HL-60/S4 treated with retinoic acid at 250 ng/mL for 4 days and 3 days (cell line): ENCODE results near the gene SEC16A.

Source experiments
- in situ Hi-C: fragments of 300-500 bp; cut with MboI; formaldehyde crosslinking; loops from 2 replicates; pipeline ENCODE4 v1.7.0; 2022; ENCODE audit warnings: low sequenced_read_pairs

Gene SEC16A

DNA sequence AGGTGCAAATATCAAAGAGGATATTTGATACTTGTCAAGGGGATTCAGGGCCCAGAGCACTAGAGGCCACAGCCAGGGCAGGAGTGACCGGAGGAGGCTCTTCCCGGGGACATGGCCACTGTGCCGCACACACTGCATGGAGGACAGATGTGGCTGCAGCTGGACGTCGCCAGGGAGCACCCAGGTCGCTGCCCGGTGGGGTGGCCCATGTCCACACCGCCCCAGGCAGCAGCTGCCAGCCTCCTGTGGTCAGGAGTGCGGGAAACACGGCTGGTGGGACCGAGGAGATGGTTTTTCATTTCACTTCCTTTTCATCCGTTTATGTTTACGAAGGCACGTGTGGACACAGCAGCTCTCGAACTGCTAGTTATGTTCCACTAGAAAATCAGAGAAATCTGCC lies 15.1 kb downstream of the SEC16A start:
- in situ Hi-C loops: no loop called here

DNA sequence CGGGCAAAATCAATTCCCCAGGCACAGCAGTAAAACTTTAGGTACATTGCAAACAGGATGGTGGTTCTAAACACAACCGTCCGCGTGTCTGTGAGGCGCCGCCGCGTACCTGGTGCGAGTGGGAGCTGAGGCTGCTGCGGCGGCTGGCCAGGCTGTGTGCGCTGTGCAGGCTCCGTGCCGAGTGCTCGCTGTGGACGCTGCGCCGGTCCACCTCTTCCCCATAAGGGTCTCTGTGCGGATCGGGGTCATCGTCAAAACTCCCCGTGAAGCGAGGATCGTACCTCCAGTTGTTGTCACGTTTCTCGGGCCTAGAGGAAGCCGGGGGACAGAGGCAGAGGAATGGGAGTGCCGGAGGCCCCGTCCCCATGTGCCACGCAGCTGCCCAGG lies 16.7 kb downstream of the SEC16A start:
- in situ Hi-C loops: no loop called here

DNA sequence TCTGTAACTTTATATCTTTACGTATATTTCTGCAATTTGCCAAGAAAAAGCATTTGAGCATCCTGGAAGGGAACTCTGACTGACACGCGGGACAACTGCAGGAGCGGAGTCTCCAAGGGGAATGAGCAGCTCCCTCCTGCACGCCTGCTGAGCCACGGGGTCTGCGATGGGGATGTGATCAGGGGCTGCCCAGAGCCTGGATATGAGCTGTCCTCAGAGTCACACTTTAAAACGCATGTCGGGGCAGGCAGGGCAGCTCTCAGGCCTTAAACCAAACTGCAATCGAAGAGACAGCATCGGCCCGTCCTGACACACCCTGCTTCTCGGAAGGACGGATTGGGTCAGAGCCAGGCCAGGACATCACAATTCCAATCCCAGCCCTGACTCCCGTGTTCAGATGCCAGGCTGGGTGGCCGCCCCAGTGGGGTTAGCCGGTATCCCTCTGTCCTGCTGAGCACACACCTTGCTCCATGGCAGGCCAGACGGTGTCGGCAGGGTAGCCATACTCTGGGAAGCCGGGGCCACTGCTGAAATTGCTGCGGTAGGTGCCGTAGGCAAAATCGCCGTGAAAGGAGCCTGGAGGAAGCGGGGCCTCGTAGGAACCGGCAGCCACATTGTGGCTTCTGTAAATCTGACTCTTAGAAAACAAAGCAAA lies 17.2 kb downstream of the SEC16A start:
- in situ Hi-C loops: no loop called here

DNA sequence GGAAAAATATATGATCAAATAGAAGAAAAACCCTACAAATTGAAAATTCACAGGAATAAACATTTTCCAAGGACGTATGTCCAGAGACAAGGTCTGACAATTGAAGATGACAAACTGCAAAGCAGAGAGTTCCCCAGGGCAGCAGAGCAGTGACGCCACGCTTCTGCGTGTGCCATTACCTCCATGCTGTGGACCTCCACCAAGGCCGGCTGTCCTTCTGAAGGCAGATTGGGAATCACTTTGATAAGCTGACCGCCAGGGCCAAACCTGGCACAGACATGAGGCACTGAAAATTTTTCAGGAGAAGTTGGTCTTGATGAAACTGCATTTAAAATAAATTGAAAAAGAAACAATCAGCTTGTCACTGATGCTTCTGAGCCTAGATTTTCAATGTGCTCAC lies 18.6 kb downstream of the SEC16A start:
- in situ Hi-C loops: no loop called here

DNA sequence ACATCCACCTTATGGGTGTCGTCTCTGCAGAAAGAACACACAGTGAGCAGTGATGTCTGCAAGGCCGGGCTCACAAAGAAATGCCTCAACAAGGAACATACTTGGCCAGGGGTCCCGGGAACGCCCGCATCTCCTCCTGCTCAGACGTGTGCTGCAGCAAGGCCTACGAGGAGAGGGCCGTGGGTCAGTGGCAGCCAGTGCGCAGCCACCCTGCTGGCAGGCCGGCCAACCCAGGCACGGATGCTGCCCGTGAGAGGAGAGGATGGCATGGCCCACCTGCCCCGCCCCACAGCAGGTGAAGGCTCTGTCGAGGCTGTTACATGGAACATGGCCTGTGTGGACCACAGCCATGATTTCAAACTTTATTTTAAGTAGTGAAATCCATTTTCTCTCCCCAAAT lies 19.3 kb downstream of the SEC16A start:
- in situ Hi-C loops: no loop called here

DNA sequence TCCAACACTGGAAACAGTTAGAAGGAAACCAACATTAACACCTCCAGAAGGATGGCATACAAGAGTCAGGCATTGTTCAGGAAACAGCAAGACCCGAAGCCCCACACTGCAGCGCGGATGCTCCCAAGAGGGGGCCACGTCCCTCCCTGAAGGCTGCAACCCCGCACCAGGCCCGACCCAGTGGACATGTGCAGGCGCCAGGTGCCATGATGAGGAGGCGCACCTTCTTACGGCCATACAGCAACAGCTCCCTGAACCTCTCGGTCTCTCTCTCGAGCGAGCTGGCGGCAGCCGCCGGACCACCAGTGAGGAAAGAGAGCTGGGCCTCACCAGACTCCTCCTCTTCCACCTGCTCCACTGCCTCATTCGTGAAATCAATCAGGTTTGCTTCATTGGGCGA lies 20.2 kb downstream of the SEC16A start:
- in situ Hi-C loops: no loop called here

DNA sequence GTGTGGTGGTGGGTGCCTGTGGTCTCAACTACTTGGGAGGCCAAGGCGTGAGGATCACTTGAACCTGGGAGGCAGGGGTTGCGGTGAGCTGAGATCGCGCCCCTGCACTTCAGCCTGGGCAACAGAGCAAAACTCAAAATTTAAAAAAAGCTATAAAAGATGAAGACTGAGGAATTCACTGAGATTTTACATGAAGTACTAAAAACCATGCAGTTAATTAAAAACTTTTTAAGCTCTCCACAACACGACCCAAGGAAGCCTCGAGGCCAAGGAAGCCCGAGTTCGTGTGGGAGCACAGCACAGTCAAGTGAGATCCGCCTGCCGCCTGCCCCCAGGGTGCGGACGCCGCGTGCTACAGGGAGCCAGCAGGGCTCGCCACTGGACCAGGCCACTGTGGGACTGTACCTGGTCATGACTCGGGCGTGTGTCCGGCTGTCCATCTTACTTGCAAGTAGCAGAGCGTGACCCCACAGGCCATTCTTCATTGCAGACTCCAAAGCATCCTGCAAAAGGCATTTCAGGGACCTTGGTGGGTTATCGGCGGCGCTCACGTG lies 22.0 kb downstream of the SEC16A start:
- in situ Hi-C loops: no loop called here

DNA sequence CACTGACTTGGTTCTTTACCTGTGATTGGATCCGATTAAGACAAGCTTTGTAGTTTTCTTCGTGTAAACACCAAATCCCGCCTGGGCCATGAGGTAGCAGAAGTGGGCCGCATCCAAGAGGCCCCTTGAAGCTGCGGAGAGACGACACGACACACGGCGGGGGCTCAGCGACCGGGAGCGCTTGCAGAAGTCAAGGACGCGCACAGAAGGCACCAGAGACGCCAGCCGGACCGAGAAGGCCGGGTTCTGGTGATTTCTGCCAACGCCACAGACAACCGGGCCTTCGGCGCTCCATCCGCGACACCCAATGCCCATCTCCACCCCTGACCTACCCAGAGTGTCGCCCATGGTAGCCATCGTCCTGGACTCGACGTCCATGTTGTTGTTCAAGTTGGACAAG lies 23.4 kb downstream of the SEC16A start:
- in situ Hi-C loops: no loop called here

DNA sequence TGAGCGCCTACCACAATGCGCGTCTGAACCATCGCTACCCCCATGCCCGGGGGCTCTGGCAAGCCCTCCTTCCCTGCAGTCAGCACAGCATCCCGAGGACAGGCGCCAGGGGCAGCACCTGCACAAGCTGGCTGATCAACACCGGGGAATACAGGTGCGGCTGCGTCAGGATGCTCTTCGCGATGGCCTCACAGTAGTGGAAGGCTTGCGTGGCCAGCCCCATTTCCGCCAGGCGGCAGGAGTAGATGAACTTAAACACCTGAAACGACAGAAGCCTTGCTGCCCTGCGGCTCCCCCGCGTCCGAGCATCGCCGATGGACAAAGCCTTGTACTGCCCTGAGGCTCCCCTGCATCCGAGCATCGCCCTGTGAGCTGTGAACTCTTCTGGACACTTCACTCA lies 25.5 kb downstream of the SEC16A start:
- in situ Hi-C loops: no loop called here

DNA sequence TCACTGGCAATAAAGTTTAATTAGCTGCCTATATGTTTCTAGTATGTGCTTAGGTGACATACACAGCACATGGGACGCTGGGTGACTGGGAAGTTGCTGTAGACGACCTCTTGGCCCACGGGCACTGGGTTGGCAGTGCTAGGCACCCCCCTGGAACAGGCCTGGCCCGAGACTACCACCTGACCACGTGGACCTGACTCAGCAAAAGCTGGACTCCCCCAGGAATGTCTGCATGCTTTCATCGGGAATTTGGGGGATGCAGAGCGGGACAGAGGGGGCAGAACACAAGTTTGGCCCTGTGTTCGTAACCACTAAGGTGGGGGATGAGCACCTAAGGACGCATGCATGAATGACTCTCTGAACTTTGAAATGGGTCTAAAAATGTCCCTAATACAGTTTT lies 26.6 kb downstream of the SEC16A start:
- in situ Hi-C loops: no loop called here

DNA sequence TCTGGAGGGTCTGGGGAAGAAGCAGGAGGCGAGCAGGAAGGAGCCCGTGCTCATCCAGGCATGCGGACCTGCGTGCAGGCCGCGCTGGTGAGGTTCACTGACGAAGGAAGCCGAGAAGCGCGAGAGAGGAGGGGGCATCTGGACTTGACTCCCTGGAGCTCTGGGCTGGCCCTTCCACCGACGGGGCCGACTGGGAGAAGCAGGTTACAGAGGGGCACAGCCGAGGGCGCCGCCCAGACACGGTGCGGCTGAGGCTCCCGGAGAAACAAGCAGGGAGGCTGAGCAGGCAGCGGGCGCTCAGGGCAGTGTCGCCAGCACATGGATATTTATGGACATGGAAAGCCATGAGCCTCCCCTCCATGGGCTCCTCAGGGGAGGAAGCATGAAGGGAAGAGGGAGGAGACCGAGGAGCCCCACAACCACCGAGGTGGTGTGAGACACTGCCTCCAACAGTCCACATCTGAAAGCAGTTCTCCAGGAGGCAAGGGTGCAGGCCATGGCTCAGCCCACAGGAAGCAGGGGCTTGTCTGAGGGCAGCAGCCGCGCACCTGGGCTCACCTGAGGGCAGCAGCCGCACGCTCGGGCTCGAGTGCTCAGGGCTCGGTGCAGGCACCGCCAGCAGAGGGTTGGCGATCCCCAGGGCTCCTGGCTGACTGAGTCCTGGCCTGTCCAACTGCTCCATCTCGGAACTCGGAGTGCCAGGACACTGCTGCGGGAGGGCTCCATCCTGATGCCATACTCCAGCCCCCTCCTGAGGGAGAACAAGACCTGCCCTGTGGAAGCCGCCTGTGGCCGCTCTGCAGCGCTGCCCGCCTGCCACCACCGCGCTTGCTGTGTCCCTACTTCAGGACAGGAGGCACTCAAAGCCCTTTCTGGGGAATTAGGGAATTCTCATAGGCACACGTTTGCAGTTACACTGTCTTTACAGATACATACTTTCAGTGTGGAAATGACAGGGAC lies 27.5 kb downstream of the SEC16A start:
- in situ Hi-C loops: no loop called here

DNA sequence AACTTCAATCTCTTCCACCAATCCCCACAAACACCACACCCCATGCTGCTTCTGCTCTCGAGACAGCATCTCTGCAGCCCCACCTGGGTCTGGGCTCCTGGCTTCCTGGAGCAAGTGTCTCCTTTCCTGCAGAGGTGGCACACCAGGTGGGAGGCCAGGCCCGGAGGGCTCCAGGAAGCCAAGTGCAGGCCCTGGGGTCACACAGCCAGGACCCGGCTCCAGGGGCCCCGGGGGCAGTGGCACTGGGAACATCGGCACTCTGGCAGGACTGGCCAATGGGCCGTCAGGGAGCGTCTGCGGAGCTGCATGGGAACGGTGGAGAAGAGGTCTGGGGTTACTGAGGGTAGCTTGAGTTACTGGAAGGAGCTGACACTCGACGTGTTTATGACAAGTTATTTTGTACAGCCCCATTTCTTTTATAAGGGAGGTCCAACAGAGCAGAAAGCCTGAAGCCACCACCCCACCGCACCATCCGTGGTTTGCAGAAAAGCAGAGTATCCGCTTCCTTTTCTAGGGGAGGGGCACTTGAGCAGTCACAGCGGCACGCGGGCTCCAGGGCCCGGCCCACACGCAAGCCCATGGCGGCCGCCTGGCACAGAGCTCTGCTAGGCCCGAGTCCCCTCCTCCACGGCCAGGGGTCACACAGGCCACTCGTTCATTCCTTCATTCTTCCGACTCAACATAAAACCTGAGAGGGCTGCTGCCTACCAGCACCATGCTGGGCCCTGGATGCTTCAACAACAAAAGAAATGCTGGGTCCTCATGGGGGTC lies 28.6 kb downstream of the SEC16A start:
- in situ Hi-C loops: no loop called here

DNA sequence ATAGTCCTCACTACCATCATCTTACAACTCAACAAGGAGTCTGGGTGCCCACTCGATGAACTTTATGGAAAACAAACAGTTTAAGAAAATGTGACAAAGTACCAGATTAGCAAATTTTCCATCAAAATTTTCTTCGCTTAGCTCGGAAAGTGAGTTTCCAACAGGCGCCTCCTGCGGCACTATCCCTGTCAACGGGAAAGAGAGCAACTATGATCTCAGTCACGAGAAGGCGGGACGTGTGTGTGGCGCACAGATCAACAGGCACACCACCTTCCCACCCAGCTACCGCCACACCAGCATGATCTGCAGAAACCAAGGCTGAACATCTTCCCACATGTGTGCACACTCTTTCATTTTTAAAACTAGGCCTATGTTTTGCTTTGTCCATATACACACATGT lies 29.5 kb downstream of the SEC16A start:
- in situ Hi-C loops: no loop called here

DNA sequence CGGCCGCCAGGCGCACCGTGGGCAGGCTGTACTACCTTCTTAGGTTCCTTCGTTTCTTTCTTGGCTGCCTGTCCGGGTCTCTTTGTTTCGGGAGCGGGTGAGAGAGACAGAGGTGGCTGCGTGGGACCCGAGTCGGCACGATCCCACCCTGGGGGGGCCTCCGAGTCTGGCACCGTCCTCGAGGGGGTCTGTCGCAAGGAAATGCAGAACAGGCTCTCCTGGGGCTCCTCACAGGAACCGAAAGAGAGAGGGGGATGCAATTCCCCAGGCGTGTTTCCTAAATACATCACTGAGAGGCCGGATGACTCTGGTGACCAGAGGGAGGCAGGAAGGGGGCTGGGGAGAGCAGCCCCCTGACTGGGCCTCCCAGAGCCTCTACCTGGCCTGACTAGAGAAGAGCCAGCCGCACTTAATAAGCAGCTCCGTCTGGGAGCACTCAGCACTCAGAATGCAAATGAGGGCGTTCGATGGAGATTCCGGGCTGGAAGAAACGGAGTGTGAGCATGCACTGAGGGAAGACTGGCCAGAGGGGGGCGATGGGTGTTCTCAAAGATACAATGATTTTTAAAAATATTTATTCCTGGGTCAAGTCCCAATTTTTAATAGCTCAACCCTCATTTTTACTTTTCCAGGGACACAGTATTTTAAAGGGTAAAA lies 31.5 kb downstream of the SEC16A start:
- in situ Hi-C loops: no loop called here

DNA sequence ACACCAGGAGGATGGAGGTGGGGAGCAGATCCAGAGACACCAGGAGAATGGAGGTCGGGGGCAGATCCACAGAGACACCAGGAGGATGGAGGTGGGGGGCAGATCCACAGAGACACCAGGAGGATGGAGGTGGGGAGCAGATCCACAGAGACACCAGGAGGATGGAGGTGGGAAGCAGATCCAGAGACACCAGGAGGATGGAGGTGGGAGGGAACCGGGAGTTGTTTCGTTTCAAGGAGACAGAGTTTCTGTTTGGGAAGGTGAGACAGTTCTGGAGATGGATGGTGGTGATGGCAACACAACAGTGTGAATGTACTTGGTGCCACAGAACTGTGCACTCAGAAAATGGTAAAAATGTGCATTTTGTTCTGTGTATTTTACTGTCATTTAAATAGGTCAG lies 34.2 kb downstream of the SEC16A start:
- in situ Hi-C loops: no loop called here

DNA sequence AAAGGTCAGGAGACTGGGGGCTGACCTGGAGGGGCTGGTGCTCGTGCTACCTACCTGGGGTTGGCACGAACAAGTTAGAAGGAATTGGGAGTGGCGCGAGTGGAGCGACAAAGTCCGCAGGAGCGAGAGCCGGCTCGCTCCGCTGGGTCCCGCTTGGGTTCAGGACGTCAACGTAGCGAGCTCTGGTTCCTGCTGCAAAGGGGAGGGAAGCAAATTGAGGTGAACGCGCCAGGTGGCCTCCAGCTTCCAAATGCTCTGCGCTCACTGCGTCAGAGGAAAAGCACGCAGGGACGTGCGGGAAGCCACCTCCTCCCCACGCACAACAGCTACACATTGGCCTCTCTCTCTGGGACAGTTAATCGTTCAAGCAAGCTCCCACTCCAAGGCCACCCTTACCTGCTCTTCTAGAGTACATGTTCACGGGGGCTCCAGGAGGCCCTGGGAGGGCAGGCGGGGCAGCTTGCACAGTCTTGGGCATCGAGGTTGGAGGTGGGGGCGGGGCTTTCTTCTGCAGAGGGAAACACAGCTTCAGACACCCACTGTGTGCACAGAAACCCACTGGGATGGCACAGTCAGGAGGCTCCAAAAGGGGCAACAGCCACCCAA lies 35.6 kb downstream of the SEC16A start:
- in situ Hi-C loops: no loop called here

DNA sequence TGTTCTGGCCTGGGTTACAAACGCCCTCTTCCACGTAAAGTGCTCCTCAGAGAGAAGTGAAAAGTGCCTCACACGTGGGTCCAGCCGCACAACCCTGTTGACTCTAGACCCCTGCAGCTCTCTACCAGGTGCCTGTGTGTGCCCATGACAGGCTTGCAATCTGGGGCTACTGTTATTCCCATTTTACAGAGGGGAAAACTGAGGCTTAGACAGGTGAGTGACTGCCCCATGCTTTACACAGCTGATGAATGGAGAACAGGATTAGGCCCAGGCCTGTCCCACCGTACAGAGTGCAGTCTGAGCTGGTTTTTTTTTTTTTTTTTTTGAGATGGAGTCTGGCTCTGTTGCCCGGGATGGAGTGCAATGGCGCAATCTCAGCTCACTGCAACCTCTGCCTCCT lies 37.0 kb downstream of the SEC16A start:
- in situ Hi-C loops: no loop called here

DNA sequence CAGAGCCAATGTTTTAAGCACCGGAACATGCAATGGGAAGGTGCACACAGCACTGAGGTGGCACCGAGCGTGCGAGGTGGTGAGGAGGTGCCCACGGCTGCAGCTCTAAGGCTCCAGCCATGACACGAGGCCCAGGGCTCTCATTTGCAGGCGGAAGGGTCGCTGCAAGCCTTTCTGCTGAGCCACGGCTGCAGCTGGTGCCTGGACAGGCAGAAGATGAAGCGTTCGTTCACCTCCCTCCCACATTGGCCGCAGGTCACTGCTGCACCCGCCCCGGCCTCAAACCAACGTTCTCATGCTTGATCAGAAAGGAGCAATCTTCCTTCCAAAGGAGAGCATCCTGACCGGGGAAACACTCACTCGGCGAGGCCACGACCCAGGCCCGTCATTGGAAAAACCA lies 38.7 kb downstream of the SEC16A start:
- in situ Hi-C loops: no loop called here

DNA sequence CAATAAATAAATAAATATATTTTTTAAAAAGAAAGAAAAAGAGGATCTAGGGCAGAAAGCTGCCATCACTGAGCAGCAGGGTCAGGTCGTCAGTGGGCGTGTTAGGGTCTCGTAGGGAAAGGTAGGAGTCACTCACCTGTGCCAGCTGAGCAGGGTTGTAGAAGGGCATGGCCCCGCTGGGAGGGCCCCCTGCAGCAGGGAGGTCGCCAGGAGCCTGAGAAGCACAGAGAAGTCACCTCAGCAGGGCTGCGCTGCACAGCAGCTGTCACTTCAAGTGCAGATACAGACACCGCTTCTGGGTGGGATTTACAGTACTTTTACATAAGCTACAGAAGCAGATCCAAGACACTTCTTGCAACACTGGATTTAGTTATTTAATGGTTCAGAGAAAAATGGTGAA lies 39.2 kb downstream of the SEC16A start:
- in situ Hi-C loops: no loop called here

DNA sequence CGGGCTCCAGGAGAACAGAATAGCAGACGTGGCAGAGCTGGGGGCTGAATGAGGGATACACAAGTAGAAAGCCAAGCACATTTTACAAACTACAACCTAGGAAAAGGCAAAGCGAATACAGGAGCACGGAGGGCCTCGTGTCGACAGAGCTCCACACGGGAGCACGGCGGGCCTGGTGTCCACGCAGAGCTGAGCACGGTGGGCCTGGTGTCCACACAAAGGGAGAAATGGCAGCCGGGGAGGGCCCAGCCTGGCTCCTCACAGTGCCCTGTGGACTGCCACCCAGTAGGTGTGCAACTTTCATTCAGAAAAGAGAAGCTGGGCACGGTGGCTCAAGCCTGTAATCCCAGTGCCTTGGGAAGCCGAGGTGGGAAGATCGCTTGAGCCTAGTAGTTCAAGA lies 39.8 kb downstream of the SEC16A start:
- in situ Hi-C loops: no loop called here
